ENCODE measurements around the gene SFXN5.

Gene SFXN5

DNA sequence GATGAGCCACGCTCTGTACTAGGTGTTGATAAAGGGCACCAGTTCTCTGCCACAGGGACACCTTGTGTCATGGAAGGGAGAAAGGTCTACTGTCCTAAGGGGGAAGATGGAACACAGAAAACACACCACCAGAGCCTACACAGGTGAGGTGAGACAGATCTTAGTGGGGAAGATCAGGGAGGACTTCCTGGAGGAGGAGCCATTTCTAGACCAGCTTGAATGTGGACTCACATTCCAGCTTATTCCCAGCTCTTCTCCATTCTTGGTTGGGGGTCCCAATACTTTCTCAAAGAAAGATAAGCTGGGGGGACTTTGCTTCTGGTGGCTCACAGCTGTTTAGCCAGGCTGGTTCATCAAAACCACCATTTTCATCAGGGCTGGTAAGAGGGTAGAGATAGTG lies 118.0 kb downstream of the SFXN5 start:
- no peak for DNase-seq

DNA sequence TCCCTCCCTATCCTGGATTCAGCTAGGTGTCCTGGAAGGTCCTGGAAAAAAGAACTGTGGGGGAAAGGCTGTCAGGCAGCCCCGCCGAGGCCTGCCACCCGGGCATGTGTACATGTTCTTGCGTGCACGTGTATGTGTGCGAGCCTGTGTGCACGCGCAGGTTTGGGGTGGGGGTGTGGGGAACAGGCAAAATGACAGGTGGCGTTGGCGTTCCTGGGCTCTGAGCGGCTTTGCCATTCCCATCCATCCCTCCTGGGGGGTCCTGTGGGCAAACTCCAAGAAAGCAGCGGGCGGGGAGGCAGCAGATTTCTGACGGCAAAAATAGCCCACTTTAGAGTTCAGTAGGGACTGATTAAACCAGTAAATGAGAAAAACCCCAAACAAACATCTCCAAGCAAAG lies 118.6 kb downstream of the SFXN5 start:
- DNase-seq = no peak

DNA sequence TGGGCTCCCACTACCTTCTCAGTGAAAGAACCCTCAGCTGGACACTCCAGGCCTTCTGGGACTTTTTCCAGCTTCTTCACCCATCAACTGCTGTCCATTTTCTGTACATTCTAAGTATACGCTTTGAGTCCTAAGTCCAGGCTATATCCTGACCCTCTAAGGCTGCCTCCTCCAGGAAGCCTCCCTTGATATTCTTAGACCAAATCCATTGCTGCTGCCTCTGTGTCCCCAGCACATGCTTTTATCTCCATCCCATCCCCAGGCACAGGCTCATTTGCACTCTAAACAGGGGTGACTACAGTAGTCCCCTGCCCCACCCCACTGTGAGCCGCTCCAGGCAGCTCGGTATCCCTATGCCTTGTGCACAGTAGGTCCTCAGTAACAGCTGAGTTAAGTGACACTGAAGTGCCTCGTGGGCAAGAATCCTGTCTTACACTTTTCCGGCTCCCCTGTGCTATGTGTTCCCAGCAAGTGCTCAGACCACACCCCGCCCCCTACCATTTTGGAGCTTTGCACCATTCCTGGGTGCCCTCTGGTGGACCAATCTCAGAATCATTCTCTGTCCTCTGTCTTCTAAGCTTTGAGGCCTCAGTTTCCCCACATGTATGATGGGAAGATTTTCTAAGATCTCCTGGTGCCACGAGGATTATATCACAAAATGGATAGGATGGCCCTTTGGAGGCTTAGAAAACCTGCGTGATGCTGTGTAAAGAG lies 119.2 kb downstream of the SFXN5 start:
- no peak for DNase-seq

DNA sequence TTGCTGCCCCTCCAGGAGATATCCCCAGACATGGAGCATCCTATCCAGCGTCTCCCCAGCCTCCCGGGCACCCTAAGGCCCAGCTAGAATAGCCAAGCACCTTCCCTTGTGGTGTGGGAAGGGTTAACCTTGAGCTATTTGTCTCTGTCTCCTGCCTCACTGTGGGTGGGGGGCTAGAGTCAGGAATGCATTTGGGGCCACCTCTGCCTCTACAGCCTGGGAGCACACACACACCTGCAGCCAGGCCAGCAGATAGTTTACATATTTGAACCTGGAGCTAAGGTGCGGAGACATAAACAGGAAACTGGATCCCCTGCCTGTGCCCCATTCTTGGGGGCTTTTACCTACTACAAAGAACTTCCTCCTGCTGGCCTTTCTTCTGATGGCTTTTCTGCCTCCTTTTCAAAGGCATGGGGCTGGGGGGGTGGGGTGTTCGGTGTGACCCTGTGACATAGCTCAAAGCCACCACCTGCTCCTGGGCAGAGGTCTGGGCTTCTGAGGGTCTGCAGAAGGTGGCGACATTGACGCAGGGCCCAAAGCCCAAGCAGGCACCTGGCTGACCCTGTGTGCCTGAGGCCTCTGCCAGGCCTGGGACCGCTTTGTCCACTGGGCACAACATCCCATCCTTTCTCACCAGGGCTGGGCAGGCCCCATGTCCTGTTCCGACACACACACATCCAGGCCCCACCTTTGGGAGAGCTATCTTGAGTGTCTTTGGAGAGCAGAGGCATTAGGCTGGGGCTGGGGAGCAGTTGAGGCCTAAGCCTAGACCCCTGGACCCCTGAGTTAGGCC lies 120.0 kb downstream of the SFXN5 start:
- DNase-seq = no peak

DNA sequence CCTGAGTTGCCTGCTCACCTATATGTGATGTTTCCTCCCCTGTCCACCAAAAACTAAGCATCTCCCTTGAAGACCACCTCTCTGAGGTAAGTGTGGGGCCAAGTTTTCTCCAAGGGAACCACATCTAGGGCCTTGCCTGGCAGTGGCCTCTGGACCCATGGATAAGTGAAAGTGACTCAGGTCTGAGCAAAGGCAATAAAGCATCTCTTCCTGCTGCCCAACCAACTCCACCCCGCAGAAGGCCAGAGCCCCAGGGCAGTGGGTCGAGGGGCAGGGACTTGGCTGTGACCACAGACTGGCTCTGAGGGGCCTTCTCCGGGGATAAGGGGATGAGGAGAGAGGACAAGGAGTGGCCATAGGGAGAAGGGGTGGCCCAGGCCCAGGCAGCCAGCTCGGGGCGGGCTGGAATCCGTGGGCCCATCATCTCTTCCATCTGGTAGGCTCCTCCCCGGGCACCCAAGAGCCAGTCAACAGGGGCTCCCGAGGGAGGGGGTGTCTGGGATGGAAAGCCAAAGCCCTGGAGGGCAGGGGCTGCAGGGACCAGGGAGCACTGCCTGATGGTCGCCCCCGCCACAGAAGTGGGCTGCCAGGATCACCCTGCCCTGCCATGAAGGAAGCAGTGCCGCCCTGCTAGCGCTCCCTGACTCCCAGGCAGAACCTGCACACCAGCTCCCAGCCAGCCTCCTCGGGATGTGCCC lies 120.8 kb downstream of the SFXN5 start:
- no peak for DNase-seq

DNA sequence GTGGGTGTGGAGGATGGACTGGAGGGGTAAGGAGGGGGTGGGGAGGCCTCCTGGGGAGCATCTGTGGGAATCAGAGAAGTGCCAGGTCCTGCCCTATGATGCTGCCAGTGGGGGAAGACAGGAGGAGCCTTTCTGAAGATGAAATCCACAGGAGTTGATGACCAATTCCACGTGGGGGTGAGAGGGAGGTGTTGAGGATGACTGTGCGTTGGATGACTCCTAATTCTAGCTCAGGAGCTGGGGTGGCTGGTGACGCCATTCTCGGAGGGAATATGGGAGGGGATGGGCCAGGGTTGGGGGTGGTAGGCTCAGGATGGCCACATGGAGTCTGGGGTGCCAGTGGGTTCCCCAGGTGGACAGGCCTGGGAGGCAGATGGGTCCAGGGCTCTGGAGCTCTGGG lies 121.9 kb downstream of the SFXN5 start:
- no peak for DNase-seq

DNA sequence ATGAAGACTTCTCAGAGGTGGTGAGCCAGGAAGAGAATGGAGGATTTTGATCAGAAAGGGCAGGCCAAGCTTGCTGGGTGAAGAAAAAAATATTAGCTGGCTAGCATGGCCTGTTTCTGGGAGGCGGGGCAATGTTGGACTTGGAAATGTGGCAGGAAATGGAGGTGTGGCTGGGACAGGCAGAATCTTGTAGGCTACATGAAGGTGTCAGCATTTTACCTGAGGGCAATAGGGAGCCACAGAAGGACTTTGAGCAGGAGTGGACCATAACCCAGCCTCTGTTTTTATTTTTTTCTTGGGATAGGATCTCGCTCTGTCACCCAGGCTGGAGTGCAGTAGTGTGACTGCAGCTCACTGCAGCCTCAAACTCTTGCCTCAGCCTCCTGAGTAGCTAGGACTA lies 122.5 kb downstream of the SFXN5 start:
- DNase-seq = no peak

DNA sequence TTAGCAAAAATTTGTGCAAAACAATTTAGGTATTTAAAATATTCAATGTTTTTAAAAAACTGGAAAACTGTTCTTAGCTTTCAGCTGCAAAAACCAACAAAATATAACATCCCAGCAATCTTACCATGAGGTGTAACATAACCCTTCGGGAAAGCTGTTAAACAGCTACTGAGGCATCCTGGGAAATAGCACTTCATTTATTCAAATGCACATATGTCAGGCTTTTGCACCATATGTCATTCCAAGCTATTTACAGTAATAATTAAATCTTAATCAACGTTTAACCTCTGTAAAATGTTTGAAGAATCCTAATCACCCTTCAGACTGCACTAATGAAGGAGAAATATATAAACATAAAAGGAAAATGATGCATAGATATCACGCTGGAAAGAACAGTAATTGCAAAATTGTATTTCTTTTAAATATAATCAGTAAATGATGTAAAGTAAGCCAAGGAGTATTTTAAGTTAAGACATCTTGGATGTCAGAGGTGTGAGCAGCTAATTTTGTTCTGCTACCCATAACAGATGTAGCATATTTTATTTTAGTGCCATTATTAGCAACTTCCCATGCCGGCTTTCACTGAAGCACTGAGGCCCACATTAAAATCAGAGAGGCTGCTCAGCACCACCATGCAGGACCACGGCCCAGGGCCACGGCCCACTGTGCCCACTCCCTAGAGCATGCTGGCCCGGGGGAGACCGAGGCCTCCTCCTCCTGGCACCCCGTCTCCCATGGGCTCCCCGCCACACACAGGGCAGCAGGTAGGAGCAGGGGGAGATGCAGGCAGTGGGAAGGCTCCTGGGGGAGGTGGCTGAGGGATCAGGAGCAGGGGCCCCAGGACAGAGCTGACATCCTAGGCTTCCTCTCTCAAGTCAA lies 123.3 kb downstream of the SFXN5 start:
- no peak for DNase-seq

DNA sequence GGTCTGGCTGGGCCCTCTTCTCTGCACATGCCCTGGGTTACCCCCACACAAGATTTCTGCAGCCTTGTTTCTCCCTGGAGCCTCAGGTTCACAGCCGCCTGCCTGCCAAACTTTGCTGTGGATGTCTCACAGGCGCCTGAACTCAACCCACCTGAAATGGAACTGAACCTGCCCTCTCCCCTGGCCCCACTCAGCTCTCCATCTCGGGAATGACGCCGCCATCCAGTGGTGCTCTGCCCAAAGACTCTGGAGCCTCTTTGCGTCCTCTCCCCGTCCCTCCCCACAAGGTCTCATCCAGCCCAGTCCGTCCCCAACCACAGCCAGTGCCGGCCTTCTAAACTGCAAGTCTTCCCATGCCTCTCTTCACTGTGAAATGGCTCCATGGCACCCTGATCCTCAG lies 125.0 kb downstream of the SFXN5 start:
- no peak for DNase-seq

DNA sequence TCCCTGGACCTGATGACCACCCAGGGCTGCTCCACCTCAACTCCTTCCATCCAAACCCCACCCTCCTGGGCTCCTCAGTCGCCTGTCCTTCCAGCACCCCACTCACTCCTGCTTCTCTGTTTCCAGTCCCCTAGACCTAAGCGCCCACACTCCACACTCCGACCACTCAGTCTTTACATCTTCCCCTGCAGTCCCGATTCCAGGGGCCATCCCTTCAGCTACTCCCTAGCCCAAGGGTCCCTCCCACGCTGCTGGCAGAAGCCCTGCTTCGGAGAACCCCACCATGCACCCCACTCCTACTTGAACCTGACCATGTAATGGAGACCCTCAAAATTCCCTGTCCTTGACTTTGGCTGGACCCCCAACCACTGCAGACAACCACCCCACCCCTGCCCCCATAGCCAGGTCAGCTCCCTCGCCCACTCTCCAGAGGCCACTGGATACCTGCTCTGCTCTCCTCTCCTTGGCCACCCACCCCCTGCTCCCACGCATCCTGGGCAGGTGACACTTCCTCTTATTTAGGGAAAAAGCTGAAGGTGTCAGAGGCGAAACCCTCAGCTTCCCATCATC lies 126.0 kb downstream of the SFXN5 start:
- DNase-seq = no peak

DNA sequence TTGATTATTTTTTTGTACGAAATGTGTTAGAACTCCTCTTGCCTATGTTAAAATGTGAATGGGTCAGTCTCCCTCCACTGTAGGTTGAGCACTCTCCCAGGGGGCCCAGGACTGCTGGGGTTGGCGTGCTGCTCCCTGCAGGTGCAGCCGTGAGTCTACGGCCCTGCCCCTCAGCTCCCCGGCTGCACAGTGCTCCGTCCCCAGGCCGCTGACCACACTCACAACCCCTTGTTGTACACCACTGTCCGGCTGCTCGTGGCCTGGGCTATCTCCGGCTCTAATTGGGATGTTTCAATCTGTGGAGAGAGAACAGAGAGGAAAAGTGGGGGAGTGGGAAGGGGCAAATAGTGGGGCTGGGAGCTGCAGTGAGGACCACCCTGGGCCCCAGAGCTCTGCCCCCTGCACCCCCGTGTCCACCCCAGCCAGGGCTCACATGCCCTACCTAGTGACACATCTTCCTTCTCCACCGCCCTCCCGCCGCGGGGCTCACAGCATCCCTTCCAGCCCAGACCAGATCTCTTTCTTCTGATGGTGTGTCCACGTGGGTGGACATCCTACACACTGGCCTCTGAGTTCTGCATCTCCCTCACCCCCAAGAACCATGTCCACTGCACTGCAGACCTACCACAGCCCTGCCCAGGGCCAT lies 126.6 kb downstream of the SFXN5 start:
- DNase-seq = no peak

DNA sequence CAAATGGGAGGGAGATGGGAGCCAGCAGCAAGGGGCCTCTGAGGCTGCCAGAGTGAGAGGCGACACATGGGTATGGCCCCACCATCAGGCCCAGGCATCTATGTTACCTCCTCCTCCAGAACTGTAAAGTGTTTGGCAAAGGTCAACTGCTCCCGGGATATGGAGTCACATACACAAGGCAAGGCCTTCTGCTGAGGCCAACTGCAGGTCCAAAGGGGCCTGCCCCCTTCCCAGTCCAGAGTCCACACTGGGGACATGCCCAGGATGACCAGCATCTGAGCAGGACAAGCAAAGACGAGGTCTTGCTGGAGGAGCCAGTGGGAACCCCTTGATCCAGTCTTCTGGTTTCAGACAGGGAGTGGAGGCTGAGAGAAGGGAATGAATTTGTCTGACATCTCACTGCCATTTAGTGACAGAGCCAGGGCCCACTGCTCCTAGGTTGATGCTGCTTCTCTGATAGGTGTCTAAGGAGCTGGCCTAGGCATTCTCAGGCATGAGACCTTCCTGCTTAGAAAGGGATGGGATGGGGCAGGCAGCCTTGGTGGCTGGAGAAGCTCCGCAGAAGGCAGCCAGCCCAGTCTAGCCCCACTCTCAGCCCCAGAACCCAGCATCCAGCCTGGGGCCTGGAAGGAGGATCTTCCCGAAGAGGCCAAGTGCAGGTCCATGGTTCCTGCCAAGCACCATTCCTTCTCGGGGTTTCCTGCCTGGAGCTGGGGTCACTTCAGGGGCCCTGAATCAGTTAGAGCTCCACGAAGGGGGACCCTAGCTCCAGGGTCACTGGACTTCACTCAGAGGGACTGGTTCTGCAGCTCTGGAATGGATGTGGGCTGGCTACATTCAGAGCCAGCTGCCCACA lies 127.7 kb downstream of the SFXN5 start:
- DNase-seq = no peak

DNA sequence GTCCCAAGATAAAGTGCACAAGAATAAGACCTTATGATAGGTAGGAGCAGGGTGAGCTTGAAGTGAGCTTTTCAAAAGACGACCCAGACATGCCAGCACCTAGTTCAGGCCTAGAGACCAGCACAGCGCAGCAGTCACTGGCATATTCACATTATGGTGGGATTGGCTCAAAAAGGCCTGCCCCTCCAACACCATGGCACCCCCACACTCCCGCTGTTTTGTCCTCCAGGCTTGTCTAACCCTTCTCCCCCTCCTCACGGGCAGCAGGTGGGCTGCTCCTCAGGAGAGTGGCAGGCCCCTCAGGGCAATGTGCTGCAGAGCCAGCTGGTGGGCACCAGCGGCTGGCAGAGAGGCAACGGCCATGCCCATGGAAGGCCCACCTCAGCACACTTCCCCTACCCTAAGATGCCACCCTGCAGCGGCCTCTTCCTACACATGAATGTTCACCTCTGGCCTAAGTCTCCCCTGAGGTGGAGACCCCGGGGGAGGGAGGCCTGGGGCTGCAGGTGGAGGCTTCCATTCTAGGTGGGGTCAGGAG lies 128.6 kb downstream of the SFXN5 start:
- no peak for DNase-seq

DNA sequence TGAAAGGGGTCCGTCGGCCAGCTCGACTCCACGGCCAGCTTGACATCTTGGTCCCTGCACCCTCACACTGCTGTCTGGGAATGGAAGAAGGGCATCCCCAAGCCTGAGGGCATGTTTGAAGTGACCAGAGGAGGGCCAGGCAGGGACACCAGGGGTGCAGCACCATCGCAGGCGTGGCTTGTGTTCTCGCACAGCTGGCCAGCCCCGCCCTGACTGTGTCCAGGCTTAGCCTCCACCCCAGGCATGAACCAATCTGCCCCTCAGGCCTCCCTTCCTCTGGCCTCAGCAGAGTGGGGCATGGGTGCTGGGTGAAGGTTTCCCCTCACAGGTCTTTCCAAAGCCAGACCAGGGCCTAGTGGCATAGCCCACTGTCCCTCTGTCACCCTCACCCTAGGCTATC lies 129.2 kb downstream of the SFXN5 start:
- DNase-seq = no peak

DNA sequence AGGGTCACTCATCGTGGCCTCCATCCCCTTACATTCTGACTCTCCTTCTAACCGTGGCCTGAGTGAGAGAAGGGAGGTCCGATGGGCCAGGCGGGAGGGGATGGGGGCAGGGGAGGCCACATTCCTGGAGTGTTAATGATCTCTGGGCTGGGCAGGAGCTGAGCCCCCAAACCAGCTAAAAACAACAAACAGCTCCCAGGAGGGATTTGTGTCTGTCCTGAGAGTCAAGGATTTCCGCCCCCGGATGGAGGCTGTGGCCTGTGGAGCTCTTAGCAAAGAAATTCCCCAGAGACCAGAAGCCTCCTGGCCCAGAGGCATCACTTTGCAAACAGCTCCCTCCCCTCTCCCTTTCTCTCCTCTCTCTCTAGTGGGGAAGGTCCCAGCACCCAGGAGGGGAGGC lies 130.7 kb downstream of the SFXN5 start:
- no peak for DNase-seq

DNA sequence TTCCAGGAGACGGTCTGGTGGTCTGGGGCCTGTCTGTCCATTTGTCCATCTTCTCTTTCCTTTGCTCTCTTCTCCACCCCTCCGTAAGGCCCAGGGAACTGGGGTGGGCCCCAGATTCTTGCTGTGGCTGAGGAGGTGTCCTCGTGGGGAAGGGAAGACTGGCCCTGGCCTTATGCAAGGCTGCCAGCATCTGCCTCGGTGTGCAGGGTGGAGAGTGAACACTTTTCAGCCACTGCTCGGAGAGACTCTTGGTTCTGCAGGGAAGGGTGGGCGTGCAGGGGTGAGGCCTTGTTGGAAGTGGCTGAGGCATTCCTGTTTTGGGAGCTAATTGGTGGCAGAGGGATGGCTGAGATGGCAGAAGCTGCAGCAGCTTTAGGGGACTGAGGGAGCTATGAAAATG lies 131.2 kb downstream of the SFXN5 start:
- no peak for DNase-seq

DNA sequence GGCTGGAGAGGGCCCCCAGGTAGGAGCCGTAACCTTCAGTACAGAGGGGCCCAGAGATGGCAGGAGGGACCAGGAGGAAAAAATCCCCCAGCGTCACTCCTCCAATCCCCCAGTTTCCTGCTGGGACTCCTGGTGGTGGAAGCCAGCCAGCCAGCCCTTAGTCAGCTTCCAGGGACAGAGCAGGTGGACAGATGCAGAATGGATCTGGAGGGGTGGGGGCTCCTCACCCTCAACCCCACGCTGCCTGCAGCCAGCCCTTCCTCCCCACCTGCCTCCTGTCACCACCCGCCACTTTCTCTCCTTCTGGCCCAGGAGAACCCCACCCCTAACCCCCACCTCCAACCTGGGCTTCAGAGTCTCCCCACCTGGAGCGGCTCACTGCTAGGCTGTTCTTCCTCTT lies 133.1 kb downstream of the SFXN5 start:
- no peak for DNase-seq

DNA sequence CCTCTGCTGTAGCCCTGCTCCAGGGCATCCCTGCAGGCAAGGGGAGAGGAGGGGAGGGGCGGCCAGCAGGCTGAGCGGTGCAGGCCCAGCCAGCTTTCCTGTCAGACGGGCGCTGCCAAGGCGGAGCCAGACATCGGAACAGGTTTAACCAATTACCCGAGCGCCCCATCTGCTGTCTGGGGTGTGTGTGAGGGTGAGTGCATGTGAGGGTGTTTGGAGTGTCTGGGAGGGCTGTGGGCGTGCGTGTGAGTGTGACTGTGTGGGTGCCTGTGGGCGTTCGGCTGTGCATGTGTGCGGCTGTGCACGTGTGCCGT lies 134.2 kb downstream of the SFXN5 start:
- DNase-seq = no peak

DNA sequence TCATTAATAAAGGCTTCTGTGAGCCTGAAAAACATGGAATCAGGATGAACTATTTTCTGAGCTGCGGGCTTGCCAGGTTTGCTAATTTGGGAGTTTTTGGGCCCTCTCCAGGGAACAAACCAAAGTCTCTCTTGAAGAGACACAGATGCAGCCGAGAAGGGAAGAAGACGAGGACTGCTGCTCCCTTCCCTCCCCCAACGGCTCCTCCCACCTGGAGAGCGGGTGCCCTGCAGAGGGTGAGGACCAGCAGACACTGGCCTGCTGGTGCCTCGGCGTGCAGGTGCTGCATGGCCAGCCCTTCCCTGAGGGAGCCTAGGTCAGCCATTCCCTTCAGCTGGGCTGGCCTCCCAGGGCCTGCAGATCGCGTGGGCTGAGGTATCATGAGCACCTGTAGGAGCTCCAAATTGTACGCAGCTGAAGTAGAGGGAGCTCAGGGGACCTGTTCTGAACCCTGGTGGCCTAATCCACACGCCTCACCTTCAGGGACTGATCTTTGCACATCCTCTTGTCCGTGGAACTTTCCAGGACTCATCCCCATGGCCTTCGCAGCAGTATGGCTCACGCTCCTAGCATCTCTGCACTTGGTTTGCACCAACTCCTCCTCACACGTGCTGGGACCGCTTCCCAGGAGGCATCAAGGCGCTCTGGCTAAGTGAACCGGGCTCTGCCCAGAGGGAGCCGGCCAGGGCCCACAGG lies 134.7 kb downstream of the SFXN5 start:
- no peak for DNase-seq

DNA sequence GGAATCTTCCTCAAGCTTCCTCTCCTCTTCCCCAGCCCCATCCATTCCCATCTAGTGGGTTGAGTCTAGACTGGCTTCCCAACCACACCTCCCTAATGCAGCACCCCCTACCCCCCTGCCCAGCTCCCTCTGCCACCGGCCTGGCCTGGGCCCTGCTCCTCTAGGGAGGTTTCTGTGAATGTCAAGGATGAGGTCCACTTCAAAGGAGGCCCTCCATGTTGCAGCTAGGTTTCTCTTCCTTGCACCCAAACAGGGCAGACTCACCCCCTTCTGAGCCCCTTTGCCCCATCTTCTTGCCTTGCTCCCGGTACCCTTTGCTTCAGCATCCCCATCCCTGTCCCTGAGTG lies 135.9 kb downstream of the SFXN5 start:
- no peak for DNase-seq
